OCI-LY1 (cell line): ENCODE results near the gene FLVCR1.
A peak's percentile ranks its signal among the peaks of the same experiment; 100 is the strongest.

Source experiments
- H2AFZ ChIP-seq: fragments of 200-600 bp; sonication (generic), shearing (Covaris generic); 2 replicates; pipeline ENCODE4 v1.6.0; 2014; ENCODE audit warnings: antibody characterized with exemption, mild to moderate bottlenecking, low read length
- H3F3A ChIP-seq: fragments of 200-600 bp; sonication (generic), shearing (Covaris generic); 2 replicates; pipeline ENCODE4 v1.6.0; 2014; ENCODE audit warnings: mild to moderate bottlenecking, antibody characterized with exemption, low read length, moderate library complexity; ENCODE audit not compliant: insufficient read depth
- H3K27ac ChIP-seq: fragments of 200-600 bp; sonication (generic); 2 replicates; pipeline ENCODE4 v1.5.1; 2014; ENCODE audit warnings: low read length, mixed run types, mild to moderate bottlenecking, low read depth; ENCODE audit not compliant: poor library complexity, severe bottlenecking
- H3K27me3 ChIP-seq: fragments of 200-600 bp; sonication (generic); 2 replicates; pipeline ENCODE4 v1.6.0; 2014; ENCODE audit warnings: antibody characterized with exemption, mild to moderate bottlenecking, low read length, moderate library complexity; ENCODE audit not compliant: insufficient read depth
- H3K36me3 ChIP-seq: fragments of 200-600 bp; sonication (generic); 2 replicates; pipeline ENCODE4 v1.6.1; 2014; ENCODE audit warnings: mild to moderate bottlenecking, antibody characterized with exemption, low read length, moderate library complexity, mixed read lengths; ENCODE audit not compliant: insufficient read depth
- H3K4me1 ChIP-seq: fragments of 200-600 bp; sonication (generic); 2 replicates; pipeline ENCODE4 v1.5.1; 2014; ENCODE audit warnings: mild to moderate bottlenecking, low read length, moderate library complexity; ENCODE audit not compliant: insufficient read depth, severe bottlenecking
- H3K4me2 ChIP-seq: fragments of 200-600 bp; sonication (generic), shearing (Covaris generic); 2 replicates; pipeline ENCODE4 v1.6.1; 2014; ENCODE audit warnings: low read length
- H3K4me3 ChIP-seq: fragments of 200-600 bp; sonication (generic); 2 replicates; pipeline ENCODE4 v1.5.1; 2014; ENCODE audit warnings: low read length, low read depth, mild to moderate bottlenecking, mixed read lengths; ENCODE audit not compliant: poor library complexity, severe bottlenecking
- H3K79me2 ChIP-seq: fragments of 200-600 bp; shearing (Covaris generic); 2 replicates; pipeline ENCODE4 v1.6.1; 2016; ENCODE audit warnings: mixed run types, low read length, mixed read lengths; ENCODE audit not compliant: insufficient read depth
- H3K9ac ChIP-seq: fragments of 200-600 bp; sonication (generic), shearing (Covaris generic); 2 replicates; pipeline ENCODE4 v1.6.1; 2014; ENCODE audit warnings: mild to moderate bottlenecking, low read length, mixed read lengths
- H3K9me2 ChIP-seq: fragments of 200-600 bp; sonication (generic), shearing (Covaris generic); 2 replicates; pipeline ENCODE4 v1.6.1; 2014; ENCODE audit warnings: low read depth, mild to moderate bottlenecking, low read length, mixed read lengths
- H3K9me3 ChIP-seq: fragments of 200-600 bp; shearing (Covaris generic); 2 replicates; pipeline ENCODE4 v1.6.1; 2014; ENCODE audit warnings: low read length, mixed read lengths
- H4K20me1 ChIP-seq: fragments of 200-600 bp; sonication (generic), shearing (Covaris generic); 2 replicates; pipeline ENCODE4 v1.6.0; 2016; ENCODE audit warnings: mild to moderate bottlenecking, low read length; ENCODE audit not compliant: insufficient read depth
- EZH2 ChIP-seq: fragments of 200-600 bp; sonication (generic), shearing (Covaris generic); IDR thresholded peaks from 2 replicates; pipeline ENCODE4 v1.8.0; 2017; ENCODE audit warnings: borderline replicate concordance, mixed run types, mild to moderate bottlenecking, antibody characterized with exemption, low read length, moderate library complexity, mixed read lengths
- TF ChIP-seq, protein P1 (sequence below): fragments of 200-600 bp; sonication (generic), shearing (Covaris generic); IDR thresholded peaks from 2 replicates; pipeline ENCODE4 v1.5.1; 2017; ENCODE audit warnings: mild to moderate bottlenecking, antibody characterized with exemption, low read length, moderate library complexity, mixed read lengths

The FLVCR1 gene

DNA sequence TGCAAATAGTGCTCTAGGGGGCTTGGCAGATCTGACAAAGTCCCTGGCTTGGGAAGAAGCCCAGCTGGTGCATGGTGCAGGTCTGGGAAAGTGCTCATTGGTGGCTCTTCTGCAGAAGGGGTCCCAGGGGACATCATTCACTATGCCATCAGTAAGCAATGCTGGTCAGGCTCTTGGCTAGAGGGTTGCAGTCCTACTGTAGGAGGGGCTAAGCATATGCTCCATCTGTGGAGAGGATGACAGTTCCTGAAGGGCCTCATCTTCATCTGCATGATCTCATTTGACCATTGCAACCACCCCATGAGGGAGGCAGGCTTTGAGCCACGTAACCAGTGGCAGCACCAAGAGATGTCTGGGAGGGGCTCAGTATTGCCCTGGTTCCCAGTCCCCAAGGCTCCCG, 60.7 kb downstream of the FLVCR1 start:
- H3K4me3 ChIP-seq: no peak overlapping the region
- no peak overlapping the region for H3K27ac ChIP-seq
- H3K4me1 ChIP-seq: no peaks in the 10 kb centered on the region
- peaks cover 10% of the 10 kb centered on the region for H3K27me3 ChIP-seq
- no peaks in the 10 kb centered on the region for H4K20me1 ChIP-seq
- TF ChIP-seq, protein P1, sequence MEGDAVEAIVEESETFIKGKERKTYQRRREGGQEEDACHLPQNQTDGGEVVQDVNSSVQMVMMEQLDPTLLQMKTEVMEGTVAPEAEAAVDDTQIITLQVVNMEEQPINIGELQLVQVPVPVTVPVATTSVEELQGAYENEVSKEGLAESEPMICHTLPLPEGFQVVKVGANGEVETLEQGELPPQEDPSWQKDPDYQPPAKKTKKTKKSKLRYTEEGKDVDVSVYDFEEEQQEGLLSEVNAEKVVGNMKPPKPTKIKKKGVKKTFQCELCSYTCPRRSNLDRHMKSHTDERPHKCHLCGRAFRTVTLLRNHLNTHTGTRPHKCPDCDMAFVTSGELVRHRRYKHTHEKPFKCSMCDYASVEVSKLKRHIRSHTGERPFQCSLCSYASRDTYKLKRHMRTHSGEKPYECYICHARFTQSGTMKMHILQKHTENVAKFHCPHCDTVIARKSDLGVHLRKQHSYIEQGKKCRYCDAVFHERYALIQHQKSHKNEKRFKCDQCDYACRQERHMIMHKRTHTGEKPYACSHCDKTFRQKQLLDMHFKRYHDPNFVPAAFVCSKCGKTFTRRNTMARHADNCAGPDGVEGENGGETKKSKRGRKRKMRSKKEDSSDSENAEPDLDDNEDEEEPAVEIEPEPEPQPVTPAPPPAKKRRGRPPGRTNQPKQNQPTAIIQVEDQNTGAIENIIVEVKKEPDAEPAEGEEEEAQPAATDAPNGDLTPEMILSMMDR: no peak
- TF ChIP-seq EZH2: no peak
- no peak overlapping the region for H3K4me2 ChIP-seq
- no peak overlapping the region for H2AFZ ChIP-seq
- H3K79me2 ChIP-seq: no peaks in the 10 kb centered on the region
- H3K9me3 ChIP-seq: no peaks in the 10 kb centered on the region
- H3F3A ChIP-seq: no peaks in the 10 kb centered on the region
- H3K36me3 ChIP-seq: no peaks in the 10 kb centered on the region
- H3K9me2 ChIP-seq: no peaks in the 10 kb centered on the region
- H3K9ac ChIP-seq: no peak overlapping the region

DNA sequence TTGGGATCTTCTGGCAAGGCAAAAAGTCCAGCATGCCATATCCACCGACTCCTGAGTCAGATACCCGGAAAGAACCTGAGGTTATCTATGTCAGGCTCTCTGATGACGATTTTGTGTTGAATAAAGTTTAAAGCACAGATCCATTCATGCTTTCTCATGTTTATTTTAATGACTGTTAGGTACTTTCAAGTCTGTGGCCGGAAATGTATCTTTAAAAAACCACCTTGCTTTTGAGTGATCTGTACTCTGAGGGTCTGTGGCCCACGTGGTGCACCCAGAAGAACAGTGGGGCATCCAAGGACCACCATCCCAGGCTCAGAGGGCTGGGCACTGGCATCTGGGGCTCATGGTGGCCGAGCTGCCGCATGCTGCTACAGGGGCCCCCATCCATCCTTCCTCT, 62.2 kb downstream of the FLVCR1 start:
- no peak for TF ChIP-seq EZH2
- TF ChIP-seq, protein P1: no peak
- no peaks in the 10 kb centered on the region for H3K4me1 ChIP-seq
- H3K4me3 ChIP-seq: no peak overlapping the region
- no peak overlapping the region for H3K27ac ChIP-seq
- no peaks in the 10 kb centered on the region for H3F3A ChIP-seq
- no peaks in the 10 kb centered on the region for H3K79me2 ChIP-seq
- peaks cover 10% of the 10 kb centered on the region for H3K27me3 ChIP-seq
- no peaks in the 10 kb centered on the region for H3K9me2 ChIP-seq
- no peaks in the 10 kb centered on the region for H3K9me3 ChIP-seq
- H4K20me1 ChIP-seq: no peaks in the 10 kb centered on the region
- no peak overlapping the region for H3K9ac ChIP-seq
- H3K36me3 ChIP-seq: no peaks in the 10 kb centered on the region
- H3K4me2 ChIP-seq: no peak overlapping the region
- no peak overlapping the region for H2AFZ ChIP-seq

DNA sequence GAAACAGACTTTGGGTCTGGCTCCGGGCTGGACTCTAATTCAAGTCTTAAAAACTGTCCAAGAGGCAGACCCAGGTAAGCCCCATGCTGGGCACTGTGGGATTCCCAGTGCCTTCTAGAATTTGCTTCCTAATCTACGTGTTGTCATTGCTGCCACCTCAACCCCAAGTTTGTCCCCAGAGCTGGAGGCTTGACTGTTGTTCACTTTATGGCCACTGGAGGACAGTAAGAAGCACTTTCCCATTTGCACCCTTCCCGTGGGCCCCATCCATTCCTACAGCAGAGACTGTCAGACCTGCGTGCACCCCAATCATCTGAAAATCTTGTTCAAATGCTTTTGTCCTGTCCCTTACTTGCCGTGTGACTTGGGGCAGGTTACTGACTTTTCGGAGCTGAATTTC, 62.8 kb downstream of the FLVCR1 start:
- Histone ChIP-seq H3K9me3 (no peaks in the 10 kb centered on the region), H3K4me3 (no peak overlapping the region), H4K20me1 (no peaks in the 10 kb centered on the region), H3K27ac (no peak overlapping the region), H3K9me2 (no peaks in the 10 kb centered on the region), H3K9ac (no peak overlapping the region), H3K79me2 (no peaks in the 10 kb centered on the region), H3K36me3 (no peaks in the 10 kb centered on the region), H3K27me3 (peaks cover 10% of the 10 kb centered on the region), H2AFZ (no peak overlapping the region), H3F3A (no peaks in the 10 kb centered on the region), H3K4me2 (no peak overlapping the region), H3K4me1 (no peaks in the 10 kb centered on the region)
- TF ChIP-seq, protein P1: peak; percentile 49
- no peak for TF ChIP-seq EZH2
